Mesendoderm (in vitro differentiated cells): ENCODE measurements around the gene DSCAML1.

Experiments
- DNase-seq: peaks from one replicate; pipeline ENCODE4 v3.0.0; 2013
- H2AK5ac ChIP-seq: 2 replicates; pipeline ENCODE4 v1.6.1; 2013; ENCODE audit warnings: low read length, inconsistent platforms
- H2BK120ac ChIP-seq: 2 replicates; pipeline ENCODE4 v1.6.1; 2013; ENCODE audit warnings: low read depth, mild to moderate bottlenecking, low read length, moderate library complexity, mixed read lengths
- H2BK15ac ChIP-seq: replicated peaks from 2 replicates; pipeline ENCODE4 v1.6.1; 2013; ENCODE audit warnings: low read depth, mild to moderate bottlenecking, moderate library complexity
- H2BK5ac ChIP-seq: 2 replicates; pipeline ENCODE4 v1.6.1; 2013; ENCODE audit warnings: low read length, inconsistent platforms
- H3K18ac ChIP-seq: 2 replicates; pipeline ENCODE4 v1.6.1; 2013; ENCODE audit warnings: mild to moderate bottlenecking, low read length, mixed read lengths
- H3K23ac ChIP-seq: one replicate; pipeline ENCODE4 v1.6.1; 2013; ENCODE audit warnings: low read length
- H3K27ac ChIP-seq: 2 replicates; pipeline ENCODE4 v1.5.1; 2013; ENCODE audit warnings: low read depth, mild to moderate bottlenecking, inconsistent platforms, low read length, moderate library complexity
- H3K27me3 ChIP-seq: 2 replicates; pipeline ENCODE4 v1.6.1; 2013; ENCODE audit warnings: low read length, control low read depth, mild to moderate bottlenecking, inconsistent platforms; ENCODE audit not compliant: insufficient read depth, poor library complexity
- H3K36me3 ChIP-seq: 2 replicates; pipeline ENCODE4 v1.6.1; 2013; ENCODE audit warnings: low read length, inconsistent platforms; ENCODE audit not compliant: control insufficient read depth, insufficient read depth
- H3K4ac ChIP-seq: one replicate; pipeline ENCODE4 v1.6.1; 2013; ENCODE audit warnings: low read depth, mild to moderate bottlenecking, low read length, moderate library complexity
- H3K4me1 ChIP-seq: 2 replicates; pipeline ENCODE4 v1.6.1; 2013; ENCODE audit warnings: low read depth, low read length, inconsistent platforms; ENCODE audit not compliant: control insufficient read depth
- H3K4me2 ChIP-seq: 2 replicates; pipeline ENCODE4 v1.6.1; 2013; ENCODE audit warnings: low read length
- H3K4me3 ChIP-seq: 2 replicates; pipeline ENCODE4 v1.5.1; 2013; ENCODE audit warnings: mild to moderate bottlenecking, low read length
- H3K56ac ChIP-seq: one replicate; pipeline ENCODE4 v1.6.1; 2013; ENCODE audit warnings: low read length
- H3K79me1 ChIP-seq: 2 replicates; pipeline ENCODE4 v1.6.1; 2013; ENCODE audit warnings: low read length, inconsistent platforms
- H3K79me2 ChIP-seq: 2 replicates; pipeline ENCODE4 v1.6.1; 2013; ENCODE audit warnings: mild to moderate bottlenecking, low read length; ENCODE audit not compliant: control insufficient read depth, insufficient read depth
- H3K9ac ChIP-seq: 2 replicates; pipeline ENCODE4 v1.6.1; 2013; ENCODE audit warnings: low read length, inconsistent platforms
- H4K5ac ChIP-seq: one replicate; pipeline ENCODE4 v1.6.1; 2013; ENCODE audit warnings: low read length
- H4K8ac ChIP-seq: one replicate; pipeline ENCODE4 v1.6.1; 2013; ENCODE audit warnings: low read depth, mild to moderate bottlenecking, control low read depth, low read length, moderate library complexity
- WGBS: extraction: QIAGEN DNeasy Blood & Tissue Kit; methylation state at CpG from one replicate; pipeline ENCODE4 v1.1.7; 2013; ENCODE audit warnings: low lambda C conversion rate, missing lambda C conversion rate; ENCODE audit not compliant: insufficient coverage; ENCODE audit errors: extremely low coverage; 5-methylcytosine and 5-hydroxymethylcytosine counted together

Gene DSCAML1

GRCh38 chr11:117832511-117832910 is 35.5 kb upstream of the DSCAML1 start:
- Histone ChIP-seq H3K4ac (no peak overlapping the region), H3K23ac (no peak overlapping the region), H3K79me2 (no peaks in the 10 kb centered on the region), H3K4me3 (no peak overlapping the region), H2BK5ac (no peak overlapping the region), H3K27ac (no peak overlapping the region), H2AK5ac (no peak overlapping the region), H3K36me3 (no peaks in the 10 kb centered on the region), H2BK120ac (no peak overlapping the region), H3K9ac (no peak overlapping the region), H3K27me3 (no peaks in the 10 kb centered on the region), H3K4me2 (no peak overlapping the region), H3K56ac (no peak overlapping the region), H4K8ac (no peak overlapping the region), H3K79me1 (no peaks in the 10 kb centered on the region), H3K18ac (no peak overlapping the region), H3K4me1 (peaks cover 3% of the 10 kb centered on the region), H4K5ac (no peak overlapping the region), H2BK15ac (no peak overlapping the region)
- no CpG with 5 or more reads among the region's 8 CpGs for WGBS
- no peak for DNase-seq

- Histone ChIP-seq H3K4me2 (no peak overlapping the region), H3K79me1 (no peaks in the 10 kb centered on the region), H2AK5ac (no peak overlapping the region), H3K27me3 (no peaks in the 10 kb centered on the region), H3K36me3 (no peaks in the 10 kb centered on the region), H3K18ac (no peak overlapping the region), H3K4ac (no peak overlapping the region), H3K4me1 (peaks cover 3% of the 10 kb centered on the region), H4K5ac (no peak overlapping the region), H3K9ac (no peak overlapping the region), H2BK5ac (no peak overlapping the region), H2BK120ac (no peak overlapping the region), H4K8ac (no peak overlapping the region), H2BK15ac (no peak overlapping the region), H3K27ac (no peak overlapping the region), H3K56ac (no peak overlapping the region), H3K4me3 (no peak overlapping the region), H3K79me2 (no peaks in the 10 kb centered on the region), H3K23ac (no peak overlapping the region)
- no CpG with 5 or more reads among the region's 7 CpGs for WGBS
- DNase-seq: no peak
Measured at GRCh38 chr11:117831661-117832415, 34.8 kb upstream of the DSCAML1 start.

- Histone ChIP-seq H3K4me2 (no peak overlapping the region), H2BK5ac (no peak overlapping the region), H4K8ac (no peak overlapping the region), H3K56ac (no peak overlapping the region), H3K9ac (no peak overlapping the region), H4K5ac (no peak overlapping the region), H3K27ac (no peak overlapping the region), H3K4me1 (peaks cover 3% of the 10 kb centered on the region), H3K79me2 (no peaks in the 10 kb centered on the region), H3K23ac (peak overlapping the region; percentile 20), H3K4me3 (no peak overlapping the region), H3K79me1 (no peaks in the 10 kb centered on the region), H3K18ac (no peak overlapping the region), H2BK15ac (no peak overlapping the region), H3K27me3 (no peaks in the 10 kb centered on the region), H2BK120ac (no peak overlapping the region), H2AK5ac (no peak overlapping the region), H3K36me3 (no peaks in the 10 kb centered on the region), H3K4ac (no peak overlapping the region)
- WGBS: no CpG with 5 or more reads among the region's 6 CpGs
- no peak for DNase-seq
Measured at GRCh38 chr11:117830674-117831351, 33.8 kb upstream of the DSCAML1 start.

GRCh38 chr11:117830072-117830471 is 33.1 kb upstream of the DSCAML1 start:
- H4K8ac ChIP-seq: no peak overlapping the region
- H2BK5ac ChIP-seq: no peak overlapping the region
- H2AK5ac ChIP-seq: no peak overlapping the region
- H2BK15ac ChIP-seq: no peak overlapping the region
- H4K5ac ChIP-seq: no peak overlapping the region
- no peaks in the 10 kb centered on the region for H3K79me2 ChIP-seq
- no peaks in the 10 kb centered on the region for H3K36me3 ChIP-seq
- H3K4me3 ChIP-seq: no peak overlapping the region
- no peak overlapping the region for H3K18ac ChIP-seq
- no peak overlapping the region for H3K23ac ChIP-seq
- H3K9ac ChIP-seq: no peak overlapping the region
- H3K4me2 ChIP-seq: no peak overlapping the region
- H3K56ac ChIP-seq: no peak overlapping the region
- no peak overlapping the region for H2BK120ac ChIP-seq
- no peaks in the 10 kb centered on the region for H3K79me1 ChIP-seq
- peaks cover 3% of the 10 kb centered on the region for H3K4me1 ChIP-seq
- no peak overlapping the region for H3K27ac ChIP-seq
- no peak overlapping the region for H3K4ac ChIP-seq
- DNase-seq: no peak
- no peaks in the 10 kb centered on the region for H3K27me3 ChIP-seq
- WGBS: no CpG with 5 or more reads among the region's 14 CpGs

GRCh38 chr11:117829369-117829725 is 32.3 kb upstream of the DSCAML1 start:
- DNase-seq: no peak
- Histone ChIP-seq H2BK5ac (no peak overlapping the region), H3K27me3 (no peaks in the 10 kb centered on the region), H3K79me2 (no peaks in the 10 kb centered on the region), H3K27ac (no peak overlapping the region), H3K56ac (no peak overlapping the region), H3K36me3 (no peaks in the 10 kb centered on the region), H2BK15ac (no peak overlapping the region), H2BK120ac (no peak overlapping the region), H3K4me1 (peaks cover 3% of the 10 kb centered on the region), H3K9ac (no peak overlapping the region), H4K5ac (no peak overlapping the region), H3K4me2 (no peak overlapping the region), H3K23ac (no peak overlapping the region), H2AK5ac (no peak overlapping the region), H3K4ac (no peak overlapping the region), H3K79me1 (no peaks in the 10 kb centered on the region), H3K18ac (no peak overlapping the region), H3K4me3 (no peak overlapping the region), H4K8ac (no peak overlapping the region)
- WGBS: no CpG with 5 or more reads among the region's 7 CpGs
